ENCODE data around the gene ACAP2.
"Not testable (repeated sequence)": the region's sequence is repeated elsewhere in the genome, so short reads cannot be mapped to it uniquely, and the experiment has no call there.

Gene ACAP2

GRCh38 chr3:195240939-195241338 is 201.9 kb downstream of the ACAP2 start:
- DNase-seq, result peak; percentile 18

GRCh38 chr3:195240171-195240701 is 202.6 kb downstream of the ACAP2 start:
- DNase-seq, result no peak

GRCh38 chr3:195239121-195239520 is 203.7 kb downstream of the ACAP2 start:
- no peak for DNase-seq

- DNase-seq, result no peak
Observed at GRCh38 chr3:195238586-195239118, 204.2 kb downstream of the ACAP2 start.

- no peak for DNase-seq
Observed at GRCh38 chr3:195238081-195238571, 204.7 kb downstream of the ACAP2 start.

- DNase-seq, result no peak
Observed at GRCh38 chr3:195236801-195237570, 205.8 kb downstream of the ACAP2 start.

GRCh38 chr3:195236076-195236798 is 206.6 kb downstream of the ACAP2 start:
- no peak for DNase-seq

GRCh38 chr3:195230244-195230643 is 212.6 kb downstream of the ACAP2 start:
- no peak for DNase-seq

GRCh38 chr3:195228886-195229285 is 213.9 kb downstream of the ACAP2 start:
- not testable (repeated sequence) for DNase-seq

- DNase-seq, result no peak
Observed at GRCh38 chr3:195227871-195228270, 214.9 kb downstream of the ACAP2 start.

- no peak for DNase-seq
Observed at GRCh38 chr3:195226900-195227447, 215.8 kb downstream of the ACAP2 start.

GRCh38 chr3:195226445-195226844 is 216.4 kb downstream of the ACAP2 start:
- no peak for DNase-seq

- DNase-seq, result no peak
Observed at GRCh38 chr3:195224980-195225580, 217.7 kb downstream of the ACAP2 start.
